HG02678 (cell line): ENCODE measurements around the gene ACTA1.
"Not testable (repeated sequence)": the region's sequence is repeated elsewhere in the genome, so short reads cannot be mapped to it uniquely, and the experiment has no call there.

Source experiments
- ATAC-seq: cut with Tn5 transposase; IDR thresholded peaks from one replicate; pipeline ENCODE4 v1.9.1; 2021; ENCODE audit warnings: mild to moderate bottlenecking, moderate library complexity; ENCODE audit not compliant: unreplicated experiment

The ACTA1 gene

DNA sequence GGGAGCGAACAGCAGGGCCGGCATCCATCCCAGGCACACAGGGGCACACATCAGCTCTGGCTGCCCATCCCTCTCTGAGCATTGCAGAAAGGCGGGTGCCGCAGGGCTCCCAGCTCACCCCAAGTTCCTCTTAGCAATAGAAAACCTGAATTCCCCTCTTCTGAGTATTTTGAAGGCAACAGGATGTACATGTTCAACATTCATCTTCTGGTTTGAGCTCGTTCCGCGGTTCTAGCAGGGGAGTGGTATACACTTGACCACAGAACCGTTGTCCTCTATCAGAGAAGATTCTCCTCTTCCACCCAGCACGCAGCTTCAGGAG lies 23.6 kb downstream of the ACTA1 start:
- ATAC-seq = no peak

DNA sequence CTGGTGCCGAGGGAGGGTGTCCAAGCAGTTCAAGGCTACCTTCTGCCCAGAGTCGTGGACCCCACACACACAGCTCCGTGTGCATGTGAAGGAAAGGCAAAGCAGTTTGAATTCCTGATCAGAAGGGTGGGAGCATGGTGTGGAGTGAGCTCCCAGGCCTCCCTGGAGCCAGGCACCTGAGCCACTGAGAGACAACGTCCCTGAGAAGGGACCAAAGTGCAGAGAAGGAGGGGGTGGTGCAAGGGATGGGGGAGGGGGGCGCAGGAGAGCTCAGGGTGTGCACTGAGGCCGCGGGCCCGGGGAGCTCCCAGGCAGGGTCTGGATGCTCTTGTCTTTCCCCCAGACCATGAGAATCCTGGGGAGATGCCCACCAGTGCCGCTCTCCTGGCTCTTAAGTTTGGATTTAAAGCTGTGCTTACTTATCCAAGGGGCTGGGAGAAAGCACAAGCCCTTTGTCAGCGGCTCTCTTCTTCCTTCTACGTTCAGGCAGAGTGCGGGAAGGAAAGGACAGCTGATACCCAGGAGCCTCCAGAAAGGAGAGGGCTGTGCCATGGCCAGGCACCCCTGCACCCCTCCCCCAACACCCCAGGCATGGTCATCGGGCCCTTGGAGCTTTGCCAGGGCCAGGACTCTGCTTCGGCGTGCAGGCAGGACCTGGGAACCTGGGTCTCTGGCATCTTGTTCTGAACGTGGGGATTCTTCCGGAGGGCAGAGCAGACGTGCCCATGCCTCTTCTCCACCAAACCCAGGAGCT lies 24.1 kb downstream of the ACTA1 start:
- ATAC-seq = no peak

DNA sequence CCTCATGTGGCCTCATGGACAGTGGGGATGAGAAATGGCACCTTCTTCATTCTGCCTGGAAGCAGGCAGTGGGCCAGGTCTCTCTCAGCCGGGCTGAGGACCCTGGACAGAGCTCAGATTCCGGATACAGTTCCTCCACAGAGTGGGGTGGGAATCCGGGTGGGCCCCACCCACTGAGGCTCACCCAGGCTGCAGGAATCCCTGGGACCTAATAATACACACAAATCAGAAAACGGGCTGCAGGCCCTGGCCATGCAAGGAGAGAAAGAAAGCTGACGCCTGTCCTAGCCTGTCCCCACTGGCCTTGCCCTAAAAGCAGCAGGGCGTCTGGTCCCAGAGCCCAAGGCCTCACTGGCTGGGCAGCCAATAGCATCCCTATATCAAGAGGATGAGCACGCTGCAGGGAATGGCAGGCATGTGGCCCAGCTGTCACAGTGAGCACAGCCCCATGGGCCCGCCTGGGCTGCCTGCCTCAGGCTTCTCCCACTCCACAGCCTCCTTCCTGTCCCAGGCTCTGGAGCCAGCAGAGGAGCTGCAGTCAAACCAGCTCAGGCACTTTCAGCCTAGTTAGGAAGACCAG lies 25.3 kb downstream of the ACTA1 start:
- no peak for ATAC-seq

DNA sequence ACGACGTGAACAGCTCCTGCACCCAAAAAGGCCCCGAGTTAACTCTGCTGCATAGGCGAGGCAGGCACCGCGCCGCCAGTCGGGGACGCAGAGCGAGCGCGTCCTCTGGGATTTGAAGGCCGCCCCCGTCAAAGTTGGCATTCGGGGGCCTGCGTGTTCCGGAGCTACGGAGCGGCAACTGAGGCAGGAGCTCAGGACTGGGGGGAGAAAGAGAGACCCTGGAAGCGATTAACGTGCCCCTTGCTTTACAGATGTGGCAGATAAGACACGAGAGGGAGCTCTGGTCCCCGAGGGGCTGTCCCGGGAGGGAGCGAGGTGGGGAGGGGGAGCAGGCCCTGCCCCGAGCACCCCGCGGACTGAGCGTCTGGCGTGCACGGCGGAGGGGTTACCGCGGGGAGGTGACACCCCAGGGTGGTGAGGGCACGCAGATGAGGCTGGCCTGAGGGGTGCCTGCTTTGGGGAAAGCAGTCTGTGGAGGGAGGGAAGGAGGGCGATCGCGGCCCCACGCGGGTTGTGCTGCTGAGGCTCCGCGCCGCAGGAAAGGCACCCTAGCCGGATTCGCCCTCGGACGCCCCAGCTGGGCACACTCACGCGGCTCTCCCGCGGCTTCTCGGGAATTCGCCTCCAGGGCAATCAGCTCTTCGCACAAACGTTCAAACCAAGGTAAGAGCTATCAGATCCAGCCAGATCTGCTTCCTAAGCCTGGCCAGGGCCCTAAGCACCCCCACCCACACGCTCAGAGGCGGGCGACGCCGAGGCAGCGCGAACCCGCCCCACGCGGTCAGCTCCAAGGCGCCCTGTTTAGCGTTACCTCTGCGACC lies 26.5 kb downstream of the ACTA1 start:
- ATAC-seq = no peak

GRCh38 chr1:229406798-229407197 lies 27.1 kb downstream of the ACTA1 start:
- no peak for ATAC-seq

DNA sequence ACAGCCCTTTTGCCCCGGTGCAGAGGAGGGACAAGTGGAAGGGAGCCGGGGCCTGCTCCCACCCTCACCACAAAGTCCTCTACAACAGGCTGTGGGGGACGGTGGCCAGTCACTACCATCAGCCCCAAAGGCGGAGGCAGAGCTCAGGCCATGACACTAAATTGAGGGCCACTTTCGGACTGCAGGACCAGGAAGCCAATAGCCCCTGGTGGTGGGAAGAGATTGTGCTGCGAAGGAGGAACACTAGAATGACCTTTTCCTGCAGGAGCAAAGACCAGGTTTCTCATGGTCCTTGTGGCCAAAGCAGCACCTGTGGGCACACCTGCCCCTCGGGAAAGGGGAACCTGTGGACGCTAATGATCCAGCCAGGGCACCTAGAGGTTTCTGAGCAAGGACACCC lies 30.3 kb downstream of the ACTA1 start:
- no peak for ATAC-seq

DNA sequence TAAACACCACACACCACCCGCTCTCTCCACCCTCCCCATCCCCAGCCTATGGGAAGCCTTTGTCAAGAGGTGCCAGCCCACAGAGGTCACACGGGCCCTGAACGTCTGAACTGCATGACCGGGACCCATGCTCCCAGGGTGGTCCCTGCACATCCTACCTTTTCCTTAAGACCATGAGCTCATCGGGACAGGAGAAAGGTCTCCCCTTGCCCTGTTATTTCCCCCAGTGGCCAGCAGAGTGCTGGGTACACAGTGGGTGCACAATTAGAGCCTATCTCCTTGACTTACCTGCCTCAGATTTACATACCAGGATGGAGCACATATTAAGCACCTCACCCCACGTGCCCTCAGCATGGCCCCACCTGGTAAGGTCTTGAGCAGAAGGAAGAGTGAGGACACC lies 30.9 kb downstream of the ACTA1 start:
- no peak for ATAC-seq

GRCh38 chr1:229402329-229402728 lies 31.6 kb downstream of the ACTA1 start:
- ATAC-seq = not testable (repeated sequence)

DNA sequence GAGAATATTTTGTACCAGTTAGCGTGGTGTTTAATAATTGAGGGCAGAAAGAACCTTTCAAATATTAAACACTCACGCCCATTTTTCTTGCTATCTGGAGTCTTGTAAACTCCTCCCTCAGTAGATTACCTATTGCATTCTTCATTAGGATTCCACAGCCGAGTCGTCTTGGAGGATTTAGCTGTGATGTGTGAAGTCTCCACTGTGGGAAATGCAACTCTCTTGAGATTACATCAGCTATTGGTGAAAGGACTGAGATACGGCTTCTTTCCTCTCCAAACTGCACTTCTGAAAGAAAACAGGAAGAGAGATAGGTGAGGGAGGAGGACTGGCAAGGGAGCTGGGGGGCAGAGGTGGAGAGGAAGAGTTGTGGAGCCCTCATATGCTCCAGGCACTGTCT lies 36.1 kb downstream of the ACTA1 start:
- no peak for ATAC-seq

DNA sequence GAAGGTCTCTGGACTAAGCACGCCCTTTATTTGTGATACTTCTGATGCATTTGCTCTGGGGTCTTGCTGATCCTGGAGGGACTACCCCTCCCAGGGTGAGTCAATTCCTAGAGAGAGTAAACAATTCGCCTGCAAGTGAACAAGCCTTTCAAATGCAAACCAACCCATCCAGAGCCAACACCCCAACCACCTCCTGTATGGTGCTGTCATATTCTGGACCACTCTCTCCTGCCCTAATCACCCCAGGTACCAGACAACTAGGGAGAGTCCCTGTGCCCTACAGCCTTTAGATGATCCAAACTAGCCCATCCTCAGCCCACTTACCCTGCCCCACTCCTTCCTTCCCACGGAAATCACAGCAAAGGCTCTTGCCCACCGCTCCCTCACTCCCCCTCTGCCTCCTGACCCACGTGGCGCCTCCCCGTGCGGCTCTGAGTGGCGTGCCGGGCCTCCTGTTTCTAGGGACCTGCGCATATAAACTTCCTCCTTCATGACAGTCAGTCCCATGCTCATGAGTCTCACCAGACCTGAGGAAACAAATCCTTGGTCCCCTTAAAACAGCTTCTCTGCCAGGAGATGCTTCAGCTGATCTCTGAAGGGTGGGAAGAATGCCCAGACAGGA lies 37.2 kb downstream of the ACTA1 start:
- no peak for ATAC-seq

GRCh38 chr1:229394517-229394916 lies 39.4 kb downstream of the ACTA1 start:
- not testable (repeated sequence) for ATAC-seq

DNA sequence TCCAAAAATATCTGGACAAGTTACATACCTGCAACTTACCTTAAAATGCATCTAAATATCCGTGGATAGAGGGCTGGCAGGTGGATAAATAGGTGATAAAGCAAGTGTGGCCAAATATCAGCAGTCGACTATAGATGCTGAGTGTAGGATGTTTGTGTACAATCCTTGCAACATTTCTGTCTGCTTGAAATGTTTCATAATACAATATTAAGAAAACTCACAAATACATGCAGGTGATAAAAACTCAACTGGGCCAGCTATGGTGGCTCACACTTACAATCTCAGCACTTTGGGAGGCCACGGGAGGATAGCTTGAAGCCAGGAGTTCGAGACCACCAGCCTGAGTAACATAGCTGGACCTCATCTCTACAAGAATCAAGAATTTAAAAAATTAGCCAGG lies 41.0 kb downstream of the ACTA1 start:
- ATAC-seq = no peak

DNA sequence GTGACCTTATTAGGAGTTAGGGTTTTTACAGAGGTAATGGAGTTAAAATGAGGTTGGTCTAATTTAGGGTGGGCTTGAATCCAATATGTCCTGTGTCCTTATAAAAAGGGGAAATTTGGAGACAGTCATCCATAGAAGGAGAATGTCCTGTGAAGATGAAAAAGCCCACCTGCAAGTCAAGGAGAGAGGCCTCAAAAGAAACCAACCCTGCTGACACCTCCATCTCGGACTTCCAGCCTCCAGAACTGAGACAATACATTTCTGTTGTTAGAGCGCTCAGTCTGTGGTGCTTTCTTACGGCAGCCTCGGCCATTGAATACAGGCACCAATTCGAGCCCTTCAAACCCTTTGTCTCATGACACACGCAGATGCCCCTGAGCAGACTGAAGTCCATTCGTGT lies 43.8 kb downstream of the ACTA1 start:
- no peak for ATAC-seq

GRCh38 chr1:229388897-229389580 lies 44.9 kb downstream of the ACTA1 start:
- no peak for ATAC-seq

DNA sequence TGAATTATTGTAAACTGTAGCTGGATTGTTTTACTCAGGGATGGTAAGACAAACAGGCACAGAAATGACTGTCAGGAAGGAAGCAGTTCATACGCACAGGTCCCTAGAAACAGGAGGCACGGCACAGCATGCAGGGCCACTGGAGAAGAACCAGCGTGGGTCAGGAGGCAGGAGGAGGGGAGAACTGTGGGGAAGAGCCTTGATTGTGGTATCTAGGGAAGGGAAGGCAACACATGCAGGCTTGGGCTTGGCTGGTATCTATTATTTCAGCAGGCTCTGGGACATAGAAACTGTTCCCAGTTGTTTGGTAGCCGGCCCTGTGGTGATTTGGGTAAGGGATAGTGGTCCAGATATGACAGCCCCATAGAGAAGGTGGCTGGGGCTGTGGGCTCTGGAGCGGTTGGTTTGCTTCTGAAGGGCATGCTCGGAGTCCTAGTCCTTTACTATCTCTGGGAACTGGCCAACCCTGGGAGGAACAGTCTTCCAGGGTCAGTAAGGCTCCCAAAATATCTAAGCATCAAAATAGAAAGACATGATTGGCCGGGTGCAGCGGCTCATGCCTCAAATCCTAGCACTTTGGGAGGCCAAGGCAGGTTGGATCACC lies 47.9 kb downstream of the ACTA1 start:
- no peak for ATAC-seq

DNA sequence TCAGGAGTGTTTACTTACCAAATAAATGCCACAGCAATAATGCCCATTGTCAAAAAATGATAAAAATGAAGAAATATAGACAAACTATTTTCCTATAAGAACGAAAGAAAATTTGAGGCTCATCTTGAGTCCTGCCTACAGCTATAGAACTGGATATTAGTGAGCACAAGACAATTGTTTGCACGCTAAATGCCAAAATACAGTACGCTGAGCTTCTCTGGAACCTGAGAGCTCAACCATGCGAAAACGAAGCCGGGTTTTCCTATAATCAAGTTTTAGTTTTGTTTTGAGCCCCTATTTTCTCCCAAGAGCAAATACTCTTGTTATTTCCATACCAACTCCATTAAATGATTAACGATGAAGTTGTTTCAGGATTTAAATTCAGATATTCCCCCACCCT lies 49.1 kb downstream of the ACTA1 start:
- no peak for ATAC-seq

- ATAC-seq = no peak
These were observed 49.9 kb downstream of the ACTA1 start for GRCh38 chr1:229383961-229384360.

DNA sequence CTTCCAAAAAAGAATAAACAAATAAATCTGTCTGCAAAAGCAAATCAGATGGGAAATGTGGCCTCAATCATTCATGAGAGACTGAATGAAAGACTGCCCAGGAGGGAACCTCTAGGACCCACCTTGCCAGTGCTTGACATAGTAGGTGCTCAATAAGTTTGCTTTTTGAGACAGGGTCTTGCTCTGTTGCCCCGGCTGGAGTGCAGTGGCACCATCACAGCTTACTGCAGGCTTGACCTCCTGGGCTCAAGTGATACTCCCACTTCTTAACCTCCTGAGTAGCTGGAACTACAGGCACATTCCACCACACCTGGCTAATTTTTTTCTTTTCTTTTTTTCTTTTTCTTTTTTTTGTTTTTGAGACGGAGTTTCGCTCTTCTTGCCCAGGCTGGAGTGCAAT lies 50.7 kb downstream of the ACTA1 start:
- no peak for ATAC-seq
